Rectal smooth muscle tissue (tissue), 1 donor: ENCODE results near the gene LZTS2.

Experiments
- H3K27ac ChIP-seq: one replicate; pipeline ENCODE4 v1.7.0; 2013; ENCODE audit warnings: low read depth, low read length, inconsistent platforms
- H3K27me3 ChIP-seq: one replicate; pipeline ENCODE4 v1.7.0; 2013; ENCODE audit warnings: low read length; ENCODE audit not compliant: control insufficient read depth, insufficient read depth
- H3K36me3 ChIP-seq: one replicate; pipeline ENCODE4 v1.7.0; 2013; ENCODE audit warnings: low read length; ENCODE audit not compliant: control insufficient read depth, insufficient read depth
- H3K4me1 ChIP-seq: one replicate; pipeline ENCODE4 v1.7.0; 2013; ENCODE audit warnings: low read length; ENCODE audit not compliant: control insufficient read depth, insufficient read depth
- H3K4me3 ChIP-seq: one replicate; pipeline ENCODE4 v1.7.0; 2013; ENCODE audit warnings: low read length
- H3K9ac ChIP-seq: one replicate; pipeline ENCODE4 v1.7.0; 2013; ENCODE audit warnings: low read length

The LZTS2 gene

DNA sequence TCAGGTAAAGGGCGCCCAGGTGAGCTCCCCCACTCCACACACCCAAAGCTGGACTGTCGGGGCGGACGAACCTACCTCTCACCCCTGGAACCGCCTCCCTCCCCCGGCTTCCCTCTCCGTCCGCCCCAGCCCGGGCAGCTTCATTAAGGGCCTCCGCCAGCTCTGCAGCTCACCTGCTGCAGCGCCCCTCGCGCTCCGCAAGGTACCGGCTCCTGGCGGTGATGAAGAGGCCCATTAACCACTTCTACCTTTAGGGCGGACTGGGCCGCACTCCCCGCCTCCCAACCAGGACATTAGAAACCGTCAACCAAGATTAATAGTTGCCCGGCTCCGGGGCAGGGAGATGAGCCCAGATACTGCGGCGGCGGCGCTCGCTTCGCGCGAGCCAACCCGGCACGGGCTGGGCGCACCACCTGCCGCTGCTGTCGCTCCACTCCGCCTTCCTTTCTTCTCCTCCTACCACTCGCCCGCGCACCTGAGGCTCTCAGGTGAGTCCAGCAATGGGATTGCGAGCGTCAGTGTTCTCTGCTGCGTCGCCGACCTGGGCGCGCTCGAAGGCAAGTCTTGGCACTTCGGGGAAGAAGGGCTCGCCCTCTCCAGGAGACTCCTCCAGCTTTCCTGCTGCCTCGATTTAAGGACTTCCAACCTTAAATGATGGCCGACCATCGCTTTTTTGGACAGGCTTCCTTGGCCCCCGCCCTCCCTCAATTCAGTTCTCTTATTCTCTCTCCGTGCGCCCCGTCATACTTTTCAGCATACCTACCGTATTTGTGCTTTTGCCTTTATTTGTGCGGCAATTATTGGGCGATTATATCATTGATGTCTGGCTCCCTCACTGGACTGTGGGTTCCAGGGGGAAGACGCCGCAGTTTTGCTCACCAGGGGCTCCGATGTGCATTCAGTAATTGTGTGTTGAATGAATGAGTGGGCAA, 48.6 kb downstream of the LZTS2 start:
- Histone ChIP-seq H3K27ac (no peak overlapping the region), H3K9ac (no peak overlapping the region), H3K36me3 (no peaks in the 10 kb centered on the region), H3K4me3 (no peak overlapping the region), H3K27me3 (peaks cover 32% of the 10 kb centered on the region), H3K4me1 (peaks cover 2% of the 10 kb centered on the region)

DNA sequence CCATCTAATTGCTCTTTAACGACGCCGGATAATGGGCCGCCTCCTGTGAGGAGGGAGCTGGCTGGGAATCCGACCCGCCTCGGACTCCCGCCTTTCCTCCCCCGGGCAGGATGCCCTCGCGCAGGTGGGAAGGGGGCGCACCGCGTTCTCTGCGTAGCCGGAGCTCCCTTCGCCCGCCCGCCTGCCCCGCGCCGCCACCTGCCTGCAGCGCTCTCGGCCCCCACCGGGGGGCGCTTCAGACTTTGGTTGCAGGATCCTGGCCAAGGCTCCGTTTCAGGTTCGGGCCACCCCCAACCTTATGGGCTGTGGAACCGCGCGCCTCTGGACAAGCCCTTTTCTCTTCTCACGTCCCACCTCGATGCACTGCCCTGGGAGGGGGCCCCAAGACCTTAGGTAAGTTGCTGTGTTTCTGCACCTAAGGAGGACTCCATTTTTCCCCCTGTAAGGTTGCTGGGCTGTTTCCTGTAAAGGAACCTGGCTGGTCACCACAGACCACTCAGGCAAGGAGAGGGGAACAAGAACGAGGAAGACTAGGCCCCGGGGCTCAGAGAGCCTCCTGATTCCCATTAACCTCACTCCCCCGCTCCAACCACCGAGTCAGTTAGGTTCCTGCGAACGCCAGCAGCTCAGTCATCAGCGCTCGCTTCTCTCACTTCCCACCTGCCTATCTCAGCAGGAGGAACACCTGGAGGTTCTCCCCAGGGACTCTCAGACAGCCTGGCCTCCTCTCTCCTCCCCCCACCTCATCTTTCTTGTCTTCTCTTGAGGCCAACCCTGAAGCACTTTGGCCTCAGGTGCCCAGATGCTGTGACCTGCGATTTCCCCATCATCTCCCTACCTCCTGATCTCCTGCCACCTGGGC, 50.8 kb downstream of the LZTS2 start:
- no peak overlapping the region for H3K27ac ChIP-seq
- no peak overlapping the region for H3K9ac ChIP-seq
- peaks cover 32% of the 10 kb centered on the region for H3K27me3 ChIP-seq
- no peak overlapping the region for H3K4me3 ChIP-seq
- no peaks in the 10 kb centered on the region for H3K4me1 ChIP-seq
- no peaks in the 10 kb centered on the region for H3K36me3 ChIP-seq

DNA sequence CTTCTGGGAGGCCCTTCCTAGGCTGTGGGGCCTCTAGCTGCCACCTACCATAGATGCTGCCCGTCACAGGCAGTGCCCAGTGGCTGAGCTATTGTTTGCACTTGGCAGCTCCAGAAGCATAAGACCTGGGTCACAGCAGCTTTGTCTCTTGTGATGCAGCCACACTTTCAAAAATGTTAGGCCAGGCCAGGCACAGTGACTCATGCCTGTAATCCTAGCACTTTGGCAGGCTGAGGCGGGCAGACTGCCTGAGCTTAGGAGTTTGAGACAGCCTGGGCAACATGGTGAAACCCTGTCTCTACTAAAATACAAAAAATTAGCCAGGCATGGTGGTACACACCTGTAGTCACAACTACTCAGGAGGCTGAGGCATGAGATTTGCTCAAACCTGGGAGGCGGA, 52.7 kb downstream of the LZTS2 start:
- peaks cover 28% of the 10 kb centered on the region for H3K27me3 ChIP-seq

DNA sequence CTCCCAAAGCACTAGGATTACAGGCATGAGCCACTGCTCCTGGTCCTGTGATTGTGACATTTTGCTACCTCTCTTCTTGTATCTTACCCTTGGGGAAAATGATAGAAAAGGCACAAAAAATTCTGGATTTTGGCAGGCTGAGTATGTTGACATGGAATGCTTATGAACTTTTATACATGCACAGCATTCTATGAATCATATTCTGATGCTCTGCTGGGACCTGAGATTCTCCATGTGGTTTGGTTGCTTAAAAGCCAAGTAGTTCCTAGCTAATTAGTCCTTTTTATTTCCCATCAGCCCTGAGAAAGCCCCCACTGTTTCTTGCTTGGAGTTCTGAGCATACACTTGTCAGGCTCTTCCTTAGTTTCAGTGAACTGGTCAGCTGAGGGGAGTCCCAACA, 53.9 kb downstream of the LZTS2 start:
- H3K9ac ChIP-seq = no peak overlapping the region
- no peak overlapping the region for H3K4me3 ChIP-seq
- H3K27ac ChIP-seq = no peak overlapping the region
- no peaks in the 10 kb centered on the region for H3K4me1 ChIP-seq
- H3K36me3 ChIP-seq = no peaks in the 10 kb centered on the region
- peaks cover 20% of the 10 kb centered on the region for H3K27me3 ChIP-seq

More for the DNA sequence above, 52.7 kb downstream of the LZTS2 start:
- no peak overlapping the region for H3K27ac ChIP-seq
- no peaks in the 10 kb centered on the region for H3K36me3 ChIP-seq
- no peak overlapping the region for H3K4me3 ChIP-seq
- no peak overlapping the region for H3K9ac ChIP-seq
- no peaks in the 10 kb centered on the region for H3K4me1 ChIP-seq

DNA sequence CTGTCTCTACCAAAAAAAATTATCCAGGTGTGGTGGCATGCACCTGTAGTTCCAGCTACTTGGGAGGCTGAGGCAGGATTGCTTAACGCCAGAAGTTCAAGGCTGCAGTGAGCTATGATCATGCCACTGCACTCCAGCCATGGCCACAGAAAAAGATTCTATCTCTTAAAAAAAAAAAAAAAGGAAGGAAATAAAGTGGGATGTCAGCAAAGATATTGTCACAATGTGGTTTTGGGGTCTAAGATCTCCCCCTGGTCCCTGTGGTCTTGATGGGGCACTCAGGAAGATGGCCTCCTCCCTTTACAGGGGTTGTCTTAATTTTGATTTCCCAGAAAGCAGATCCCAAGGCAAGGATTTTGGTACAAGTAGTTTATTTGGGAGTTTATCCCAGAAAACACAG, 54.7 kb downstream of the LZTS2 start:
- Histone ChIP-seq H3K27ac (no peak overlapping the region), H3K4me1 (no peaks in the 10 kb centered on the region), H3K27me3 (peaks cover 12% of the 10 kb centered on the region), H3K9ac (no peak overlapping the region), H3K4me3 (no peak overlapping the region), H3K36me3 (no peaks in the 10 kb centered on the region)

DNA sequence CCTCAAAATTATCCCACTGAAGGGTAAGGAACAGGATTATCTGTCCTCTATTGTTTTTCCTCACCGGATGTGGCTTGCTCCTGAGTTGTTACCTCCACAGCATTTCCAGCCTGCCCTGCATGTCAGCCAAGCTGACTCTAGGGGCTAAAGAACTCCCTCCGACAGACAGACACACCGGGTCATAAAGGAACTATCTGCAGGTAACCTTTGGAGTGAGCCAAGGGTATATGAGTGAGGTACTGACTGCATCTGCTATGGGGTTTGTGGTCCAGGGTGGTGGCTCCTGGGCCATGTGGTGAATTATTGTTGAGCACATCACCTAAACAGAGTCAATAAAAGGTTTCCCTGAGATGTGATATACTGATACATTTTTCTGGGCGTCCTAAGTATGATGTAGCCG, 55.3 kb downstream of the LZTS2 start:
- no peak overlapping the region for H3K4me3 ChIP-seq
- no peak overlapping the region for H3K27ac ChIP-seq
- H3K27me3 ChIP-seq = peaks cover 10% of the 10 kb centered on the region
- no peak overlapping the region for H3K9ac ChIP-seq
- H3K36me3 ChIP-seq = no peaks in the 10 kb centered on the region
- no peaks in the 10 kb centered on the region for H3K4me1 ChIP-seq

DNA sequence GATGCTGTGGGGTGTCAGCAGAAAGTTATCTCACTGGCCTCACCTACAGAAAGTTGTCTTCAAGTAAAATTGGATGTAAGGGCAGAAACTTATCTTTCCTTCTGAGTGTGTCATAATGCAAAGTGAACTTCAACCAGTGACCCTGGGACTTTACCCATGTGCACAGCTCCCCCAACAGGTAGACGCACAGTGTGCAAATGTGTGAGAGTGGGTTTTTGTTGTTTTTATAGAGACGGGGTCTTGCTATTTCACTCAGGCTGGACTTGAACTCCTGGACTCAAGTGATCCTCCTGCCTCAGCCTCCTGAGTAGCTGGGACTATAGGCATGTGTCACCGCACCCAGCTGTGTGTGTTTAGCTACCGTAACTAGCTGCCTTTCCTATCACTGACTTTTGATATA, 55.8 kb downstream of the LZTS2 start:
- Histone ChIP-seq H3K9ac (no peak overlapping the region), H3K27ac (no peak overlapping the region), H3K4me3 (no peak overlapping the region), H3K36me3 (no peaks in the 10 kb centered on the region), H3K4me1 (no peaks in the 10 kb centered on the region), H3K27me3 (peaks cover 5% of the 10 kb centered on the region)

DNA sequence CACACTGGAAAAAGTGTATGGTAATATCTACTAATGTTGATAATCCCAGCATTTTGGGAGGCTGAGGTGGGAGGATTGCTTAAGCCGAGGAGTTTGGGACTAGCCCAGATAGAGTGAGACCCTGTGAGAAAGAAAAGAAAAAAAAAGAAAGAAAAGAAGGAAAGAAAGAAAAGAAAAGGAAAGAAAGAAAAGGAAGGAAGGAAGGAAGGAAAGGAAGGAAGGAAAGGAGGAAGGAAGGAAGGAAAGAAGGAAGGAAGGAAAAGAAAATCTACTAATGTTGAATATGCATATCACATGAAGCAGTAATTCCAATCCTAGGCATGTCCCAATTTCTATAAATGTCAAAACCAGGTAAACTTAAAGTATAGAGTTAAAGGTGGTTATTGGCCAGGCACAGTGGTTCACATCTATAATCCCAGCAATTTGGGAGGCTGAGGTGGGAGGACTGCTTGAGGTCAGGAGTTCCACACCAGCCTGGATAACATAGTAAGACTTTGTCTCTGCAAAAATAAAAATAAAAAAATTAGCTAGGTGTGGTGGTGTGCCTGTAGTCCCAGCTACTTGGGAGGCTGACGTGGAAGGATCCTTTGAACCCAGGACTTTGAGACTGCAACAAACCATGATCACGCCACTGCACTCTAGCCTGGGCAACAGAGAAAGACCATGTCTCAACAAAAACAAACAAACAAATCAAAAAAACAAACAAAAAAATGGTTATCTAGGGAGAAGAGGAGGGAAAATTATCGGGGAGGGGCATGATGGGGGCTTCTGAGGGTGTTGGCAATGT, 57.0 kb downstream of the LZTS2 start:
- Histone ChIP-seq H3K27me3 (no peaks in the 10 kb centered on the region), H3K4me1 (no peaks in the 10 kb centered on the region), H3K36me3 (no peaks in the 10 kb centered on the region), H3K4me3 (no peak overlapping the region), H3K27ac (no peak overlapping the region), H3K9ac (no peak overlapping the region)
